ENCODE results near the gene TMEM120B.
"Not testable (repeated sequence)": the region's sequence is repeated elsewhere in the genome, so short reads cannot be mapped to it uniquely, and the experiment has no call there.

Gene TMEM120B

DNA sequence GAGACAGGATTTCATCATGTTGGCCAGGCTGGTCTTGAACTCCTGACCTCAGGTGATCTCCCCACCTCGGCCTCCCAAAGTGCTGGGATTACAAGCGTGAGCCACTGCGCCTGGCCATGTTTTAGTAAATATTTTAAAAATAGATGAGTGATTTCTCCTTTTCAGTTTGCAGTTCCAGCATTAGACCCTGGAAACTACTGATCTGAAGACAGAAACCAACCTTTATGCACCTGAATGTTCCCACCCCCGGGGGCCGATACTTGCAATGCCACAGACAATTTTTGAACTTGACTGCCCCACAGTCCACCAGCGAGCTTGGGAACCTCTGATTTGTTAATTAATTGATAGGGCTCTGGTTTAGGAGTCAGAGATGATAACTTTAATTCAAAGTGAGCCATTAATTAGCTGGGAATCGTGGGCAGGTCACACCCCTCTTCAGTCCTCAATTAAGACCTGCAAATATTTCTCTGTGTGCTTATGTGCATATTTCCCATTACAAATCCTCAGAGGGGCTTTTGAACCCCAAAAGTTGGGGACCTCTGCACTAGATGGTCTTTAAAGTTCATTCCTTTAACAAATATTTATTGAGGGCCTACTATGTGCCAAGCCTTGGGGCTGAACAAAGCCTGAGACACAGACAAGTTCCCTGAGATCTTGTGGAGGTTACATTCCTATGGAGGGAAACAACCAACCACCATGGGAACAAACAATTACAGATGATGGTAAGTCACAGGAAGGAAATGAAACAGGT is 4.1 kb upstream of the TMEM120B start:
- in situ Hi-C loops (cut with MboI; ENCODE audit: low sequenced_read_pairs) = no loop called here

DNA sequence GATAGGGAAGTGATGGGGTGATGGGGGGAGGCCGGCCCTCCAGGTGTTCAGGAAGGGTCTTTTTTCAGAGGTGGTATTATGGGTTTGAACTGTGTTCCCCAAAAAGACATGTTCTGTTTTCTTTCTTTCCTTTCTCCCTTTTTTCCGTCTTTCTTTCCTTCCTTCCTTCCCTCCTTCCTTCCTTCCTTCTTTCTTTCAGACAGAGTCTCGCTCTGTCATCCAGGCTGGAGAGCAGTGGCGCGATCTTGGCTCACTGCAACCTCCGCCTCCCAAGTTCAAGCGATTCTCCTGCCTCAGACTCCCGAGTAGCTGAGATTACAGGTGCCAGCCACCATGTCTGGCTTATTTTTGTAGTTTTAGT is 3.5 kb upstream of the TMEM120B start:
- in situ Hi-C loops (cut with MboI; ENCODE audit: low sequenced_read_pairs) = not testable (repeated sequence)

DNA sequence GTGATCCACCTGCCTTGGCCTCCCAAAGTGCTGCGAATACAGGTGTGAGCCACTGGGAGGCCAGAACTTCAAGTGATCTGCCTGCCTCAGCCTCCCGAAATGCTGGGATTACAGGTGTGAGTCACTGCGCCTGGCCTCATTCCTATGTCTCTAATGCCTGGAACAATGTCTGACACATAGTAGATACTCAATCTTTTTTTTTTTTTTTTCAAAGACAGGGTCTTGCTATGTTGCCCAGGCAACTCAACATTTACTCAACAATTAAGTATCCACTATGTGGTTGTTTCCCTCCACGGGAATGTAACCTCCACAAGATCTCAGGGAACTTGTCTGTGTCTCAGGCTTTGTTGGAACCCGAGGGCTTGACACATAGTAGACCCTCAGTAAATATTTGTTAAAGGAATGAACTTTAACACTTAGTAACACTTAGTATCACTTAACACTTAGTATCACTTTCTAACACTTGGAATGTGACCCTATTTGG is 3.0 kb upstream of the TMEM120B start:
- in situ Hi-C loops (cut with MboI; ENCODE audit: low sequenced_read_pairs) = no loop called here

GRCh38 chr12:121711361-121712189 is 977 bp upstream of the TMEM120B start:
- in situ Hi-C loops (cut with MboI; ENCODE audit: low sequenced_read_pairs) = no loop called here

DNA sequence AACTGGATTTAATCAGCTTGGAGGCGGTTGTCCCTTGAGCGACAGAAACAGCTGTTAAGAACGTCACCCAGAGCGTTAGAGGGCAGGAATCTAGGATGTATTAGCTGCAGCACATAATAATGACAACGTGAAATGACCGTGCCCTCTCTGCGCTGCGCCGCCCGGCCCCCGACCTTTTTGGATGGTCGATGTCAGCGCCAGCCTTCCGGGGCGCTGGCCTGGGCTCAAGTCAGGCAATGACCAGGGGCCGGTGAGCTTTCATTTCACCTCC is 427 bp upstream of the TMEM120B start:
- in situ Hi-C loops (cut with MboI; ENCODE audit: low sequenced_read_pairs) = no loop called here

- in situ Hi-C loops (cut with MboI; ENCODE audit: low sequenced_read_pairs) = no loop called here
These were observed 765 bp downstream of the TMEM120B start for GRCh38 chr12:121713257-121713777.

DNA sequence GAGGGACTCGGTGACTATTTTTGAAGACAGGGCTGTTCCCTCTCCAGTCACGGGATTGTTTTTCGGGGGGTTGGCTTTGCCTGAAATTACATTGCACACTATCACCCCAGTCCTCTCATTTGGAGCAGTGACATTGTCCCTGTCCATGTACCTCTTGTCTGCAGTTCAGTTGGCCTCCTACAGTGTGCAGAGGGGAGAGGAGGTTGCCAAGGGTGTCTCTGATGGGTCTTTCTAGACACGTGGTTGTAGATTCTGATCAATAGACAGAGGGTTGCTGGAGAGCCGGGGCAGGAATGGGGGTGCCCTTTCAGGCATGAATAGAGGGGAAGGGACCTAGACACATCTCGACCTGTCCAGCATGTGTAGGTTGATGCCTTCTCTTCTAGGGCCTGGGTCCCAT is 1.2 kb downstream of the TMEM120B start:
- in situ Hi-C loops (cut with MboI; ENCODE audit: low sequenced_read_pairs) = no loop called here

DNA sequence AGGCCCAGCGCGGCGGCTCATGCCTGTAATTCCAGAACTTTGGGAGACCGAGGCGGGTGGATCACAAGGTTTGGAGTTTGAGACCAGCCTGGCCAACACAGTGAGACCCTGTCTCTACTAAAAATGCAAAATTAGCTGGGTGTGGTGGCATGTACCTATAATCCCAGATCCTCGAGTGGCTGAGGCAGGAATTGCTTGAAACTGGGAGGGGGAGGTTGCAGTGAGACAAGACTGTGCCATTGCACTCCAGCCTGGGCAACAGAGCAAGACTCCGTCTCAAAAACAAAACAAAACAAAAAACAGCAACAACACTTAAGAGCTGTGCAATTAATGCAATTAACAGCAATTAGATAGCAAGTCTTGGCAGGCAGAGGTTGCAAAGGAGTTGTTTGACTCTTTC is 2.5 kb downstream of the TMEM120B start:
- in situ Hi-C loops (cut with MboI; ENCODE audit: low sequenced_read_pairs) = not testable (repeated sequence)

DNA sequence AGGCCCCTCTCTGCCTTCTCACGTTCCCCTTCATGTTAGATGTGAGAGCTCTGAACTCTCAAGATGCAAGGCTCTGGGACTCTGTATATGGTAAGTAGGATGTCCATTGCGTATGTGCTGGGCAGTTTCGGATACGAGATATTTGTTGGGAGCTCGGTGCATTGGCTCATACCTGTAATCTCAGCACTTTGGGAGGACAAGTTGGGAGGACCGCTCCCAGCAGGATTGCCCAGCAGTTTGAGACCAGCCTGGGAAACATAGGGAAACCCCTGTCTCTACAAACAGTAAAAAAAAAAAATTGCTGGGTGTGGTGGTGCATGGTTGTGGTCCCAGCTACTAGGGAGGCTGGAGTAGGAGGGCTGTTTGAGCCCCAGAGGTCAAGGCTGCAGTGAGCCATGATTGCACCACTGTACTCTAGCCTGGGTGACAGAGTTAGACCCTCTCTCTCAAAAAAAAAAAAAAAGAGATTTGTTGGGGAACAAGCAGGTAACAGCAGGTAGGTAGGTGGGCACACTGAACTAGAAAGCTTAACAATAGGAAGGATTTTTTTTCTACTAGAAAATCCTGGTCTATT is 3.4 kb downstream of the TMEM120B start:
- in situ Hi-C loops (cut with MboI; ENCODE audit: low sequenced_read_pairs) = no loop called here

DNA sequence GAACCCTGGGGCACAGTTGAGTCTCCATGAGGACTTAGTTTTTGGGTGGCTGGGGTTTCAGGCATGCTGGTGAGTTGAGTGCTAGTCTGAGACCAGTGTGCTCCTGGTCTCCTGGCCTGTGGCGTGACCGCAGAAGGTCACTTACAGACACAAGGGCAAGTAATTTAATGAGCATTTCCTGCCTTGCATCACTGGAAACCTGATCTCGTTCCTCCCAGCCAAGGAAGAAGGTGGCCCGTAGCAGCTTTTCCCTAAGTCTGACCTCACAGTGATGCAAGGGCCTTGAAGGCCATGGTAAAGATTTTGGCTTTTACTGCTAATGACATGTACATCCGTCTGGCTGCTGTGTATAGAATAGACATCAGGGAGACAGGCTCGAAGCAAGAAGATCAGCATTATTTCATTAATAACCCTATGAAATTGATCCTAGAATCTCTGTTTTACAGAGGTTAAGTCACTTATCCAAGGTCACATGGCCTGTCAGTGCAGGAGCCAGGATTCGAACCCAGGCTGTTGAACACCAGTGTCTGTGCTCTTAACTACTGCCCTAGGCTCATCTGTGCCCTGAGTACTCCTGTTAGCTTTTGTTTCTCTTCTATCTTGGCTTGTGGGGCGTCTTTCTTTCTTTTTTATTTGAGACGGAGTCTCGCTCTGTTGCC is 4.6 kb downstream of the TMEM120B start:
- in situ Hi-C loops (cut with MboI; ENCODE audit: low sequenced_read_pairs) = no loop called here

DNA sequence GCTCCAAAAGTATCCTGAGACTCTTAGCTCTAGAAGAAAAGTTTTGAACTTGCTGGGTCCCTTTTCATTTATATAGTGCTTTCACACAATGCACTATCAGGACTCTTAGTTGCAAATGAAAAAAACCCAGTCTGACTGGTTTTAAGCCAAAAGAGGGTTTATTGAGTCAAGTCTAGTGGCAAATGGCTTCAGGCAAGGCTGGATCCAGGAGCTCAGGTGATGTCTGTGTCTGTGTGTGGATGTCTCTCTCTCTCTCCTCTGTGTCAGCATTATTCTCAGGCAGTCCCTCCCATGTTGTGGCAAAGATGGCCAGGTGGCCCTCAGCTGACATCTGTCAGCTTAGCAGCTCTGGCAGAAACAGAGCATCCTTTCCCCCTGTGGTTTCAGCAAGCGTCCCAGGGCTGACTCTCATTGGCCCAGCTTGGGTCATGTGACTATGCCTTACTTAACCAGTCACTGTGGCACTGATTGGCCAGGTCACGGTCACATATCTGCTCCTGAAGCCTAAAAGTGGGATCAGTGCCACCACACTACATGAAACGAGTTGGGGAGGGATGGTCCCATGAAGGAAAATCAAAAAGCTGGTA is 6.2 kb downstream of the TMEM120B start:
- in situ Hi-C loops (cut with MboI; ENCODE audit: low sequenced_read_pairs) = no loop called here

GRCh38 chr12:121719926-121720414 is 7.4 kb downstream of the TMEM120B start:
- in situ Hi-C loops (cut with MboI; ENCODE audit: low sequenced_read_pairs) = no loop called here

GRCh38 chr12:121720762-121721161 is 8.2 kb downstream of the TMEM120B start:
- in situ Hi-C loops (cut with MboI; ENCODE audit: low sequenced_read_pairs) = no loop called here

DNA sequence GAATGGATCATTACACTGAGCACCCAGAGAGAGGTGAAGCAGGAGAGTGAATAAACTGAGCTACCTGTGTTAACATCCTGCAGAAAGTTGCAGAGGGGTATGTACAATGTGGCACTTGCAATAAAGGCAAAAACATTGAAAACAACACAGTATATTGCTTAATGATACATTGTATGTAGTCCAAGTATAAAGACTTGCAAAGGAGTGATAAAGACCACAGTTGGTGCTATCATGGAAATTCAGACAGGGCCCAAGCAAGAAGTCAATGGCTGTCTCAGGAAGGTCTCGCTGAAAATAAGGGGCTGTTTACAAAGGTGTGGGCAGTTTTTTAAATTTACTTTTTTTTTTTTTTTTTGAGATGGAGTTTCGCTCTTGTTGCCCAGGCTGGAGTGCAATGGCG is 10.0 kb downstream of the TMEM120B start:
- in situ Hi-C loops (cut with MboI; ENCODE audit: low sequenced_read_pairs) = no loop called here

- in situ Hi-C loops (cut with MboI; ENCODE audit: low sequenced_read_pairs) = no loop called here
These were observed 10.6 kb downstream of the TMEM120B start for GRCh38 chr12:121723200-121723599.

DNA sequence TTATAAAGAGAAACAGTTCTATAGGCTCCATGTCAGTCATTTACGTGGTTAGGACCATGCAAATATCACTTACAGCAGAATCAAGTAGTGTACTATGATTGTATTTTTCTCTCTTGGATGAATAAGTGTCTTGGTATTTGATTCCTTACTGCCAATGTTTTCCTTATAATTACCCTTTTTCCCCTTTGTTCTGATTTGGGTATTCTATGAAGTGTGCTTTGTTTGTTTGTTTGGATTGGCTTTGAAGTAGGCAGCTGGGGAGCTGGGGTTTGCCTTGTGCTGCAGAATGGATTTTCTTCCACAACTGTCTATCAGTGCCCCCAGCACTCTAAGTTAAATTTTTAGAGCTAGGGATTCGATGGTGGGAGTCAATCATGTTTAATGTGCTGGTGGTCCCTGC is 12.4 kb downstream of the TMEM120B start:
- in situ Hi-C loops (cut with MboI; ENCODE audit: low sequenced_read_pairs) = no loop called here

GRCh38 chr12:121725423-121725822 is 12.9 kb downstream of the TMEM120B start:
- in situ Hi-C loops (cut with MboI; ENCODE audit: low sequenced_read_pairs) = no loop called here

DNA sequence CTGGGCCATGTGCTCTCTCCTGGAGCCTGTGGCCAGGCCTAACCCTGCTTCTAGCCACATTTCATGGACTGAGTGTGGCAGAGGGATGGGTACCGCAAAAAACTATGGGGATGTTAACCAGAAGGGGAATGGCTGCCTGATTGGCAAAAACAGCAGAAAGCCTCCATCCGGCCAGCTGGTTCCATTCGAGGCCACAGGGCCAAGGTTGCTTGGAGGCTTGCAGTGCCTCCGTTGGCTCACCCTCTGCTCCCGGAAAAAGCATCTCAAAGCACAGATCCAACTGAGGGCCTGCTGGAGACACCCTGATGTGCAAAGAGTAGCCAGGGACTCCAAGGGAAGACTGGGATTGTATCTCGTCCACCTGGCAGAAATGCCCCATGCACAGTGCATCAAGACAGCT is 16.5 kb downstream of the TMEM120B start:
- in situ Hi-C loops (cut with MboI; ENCODE audit: low sequenced_read_pairs) = no loop called here

GRCh38 chr12:121731473-121731872 is 18.9 kb downstream of the TMEM120B start:
- in situ Hi-C loops (cut with MboI; ENCODE audit: low sequenced_read_pairs) = no loop called here

GRCh38 chr12:121733849-121734248 is 21.3 kb downstream of the TMEM120B start:
- in situ Hi-C loops (cut with MboI; ENCODE audit: low sequenced_read_pairs) = no loop called here

- in situ Hi-C loops (cut with MboI; ENCODE audit: low sequenced_read_pairs) = no loop called here
These were observed 25.8 kb downstream of the TMEM120B start for GRCh38 chr12:121738340-121738858.

Measured in HL-60/S4 treated with retinoic acid at 250 ng/mL for 4 days and 3 days (cell line).